GM18867 (cell line): ENCODE results near the gene RALBP1.

Source experiments
- ATAC-seq: cut with Tn5 transposase; IDR thresholded peaks from one replicate; pipeline ENCODE4 v1.9.1; 2021; ENCODE audit warnings: mild to moderate bottlenecking, moderate library complexity; ENCODE audit not compliant: unreplicated experiment

The RALBP1 gene

DNA sequence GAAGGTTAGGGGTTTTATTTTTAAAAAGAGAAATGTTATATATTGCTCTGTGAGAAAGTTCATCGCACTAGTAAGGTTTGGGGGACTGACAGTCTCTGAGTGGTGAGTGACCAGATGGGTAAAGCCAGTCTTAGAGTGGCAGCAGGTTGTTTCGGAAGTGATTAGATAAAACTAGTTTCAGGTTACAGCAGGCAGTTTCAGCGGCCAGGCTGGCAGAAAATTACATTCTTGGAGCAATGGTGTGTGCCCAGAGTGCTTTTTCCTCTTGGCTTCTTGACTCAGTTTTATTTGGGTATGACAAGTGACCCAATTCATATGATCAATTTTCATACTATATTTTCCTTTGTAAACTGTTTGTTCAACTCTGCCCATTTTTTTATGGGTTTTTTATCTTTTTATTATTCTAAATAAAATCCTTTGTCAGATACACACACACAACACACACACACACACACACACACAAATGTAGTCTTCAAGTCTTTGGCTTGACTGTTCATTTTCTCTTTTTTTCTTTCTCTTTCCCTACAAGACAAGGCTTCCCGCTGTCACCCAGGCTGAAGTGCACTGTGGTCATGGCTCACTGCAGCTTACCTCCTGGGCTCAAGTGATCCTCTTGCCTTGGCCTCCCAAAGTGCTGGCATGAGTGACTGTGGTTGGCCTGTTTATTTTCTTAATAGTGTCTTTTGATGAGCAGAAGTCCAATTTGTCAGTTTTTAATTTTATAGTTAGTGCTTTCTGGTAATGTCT is 30.9 kb downstream of the RALBP1 start:
- no peak for ATAC-seq

DNA sequence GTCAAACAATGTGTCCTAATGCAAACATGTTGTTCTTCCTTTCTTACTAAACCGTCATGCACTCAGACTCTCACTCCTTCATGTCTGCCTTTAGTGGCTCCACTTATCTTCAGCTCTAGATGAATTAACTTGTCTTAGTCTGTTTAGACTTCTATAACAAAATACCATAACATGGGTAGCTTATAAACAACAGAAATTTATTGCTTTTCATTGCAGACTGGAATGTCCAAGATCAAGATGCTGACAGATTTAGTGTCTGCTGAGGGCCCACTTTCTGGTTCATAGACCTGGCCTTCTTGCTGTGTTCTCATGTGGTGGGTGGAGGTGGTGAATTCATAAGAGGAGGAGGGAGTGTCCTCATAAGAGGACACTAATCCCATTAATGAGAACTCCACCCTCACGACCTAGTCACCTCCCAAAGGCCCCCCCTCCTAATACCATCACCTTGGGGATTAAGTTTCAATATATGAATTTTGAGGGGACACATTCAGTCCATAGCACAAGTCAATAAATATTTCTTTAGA is 32.3 kb downstream of the RALBP1 start:
- ATAC-seq = no peak

DNA sequence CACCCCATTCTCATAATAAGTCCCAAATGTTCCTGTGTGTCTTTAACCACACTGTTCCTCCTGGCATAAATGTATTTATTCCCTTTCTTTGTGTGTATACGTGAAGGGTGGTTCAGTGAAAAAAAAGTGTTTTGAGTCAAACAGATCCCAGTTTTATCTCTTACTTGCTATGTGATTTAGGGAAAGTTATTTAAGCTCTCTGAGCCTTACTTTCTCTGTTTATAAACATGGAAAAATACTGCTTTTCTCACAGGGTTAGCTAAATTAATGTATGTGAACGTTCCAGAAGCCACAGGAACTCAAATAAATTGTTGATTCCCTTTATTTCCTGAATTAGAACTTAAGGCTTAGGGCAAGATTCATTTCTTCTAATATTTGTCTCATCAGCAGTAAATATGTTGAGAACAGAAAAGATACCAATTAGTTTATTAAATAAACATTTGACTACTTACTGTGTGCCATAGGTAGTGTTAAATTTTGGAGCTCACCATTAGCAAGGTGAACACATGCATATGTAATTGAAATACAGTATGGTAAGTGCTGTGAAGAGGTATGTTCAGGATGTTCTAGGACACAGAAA is 33.2 kb downstream of the RALBP1 start:
- ATAC-seq = no peak

DNA sequence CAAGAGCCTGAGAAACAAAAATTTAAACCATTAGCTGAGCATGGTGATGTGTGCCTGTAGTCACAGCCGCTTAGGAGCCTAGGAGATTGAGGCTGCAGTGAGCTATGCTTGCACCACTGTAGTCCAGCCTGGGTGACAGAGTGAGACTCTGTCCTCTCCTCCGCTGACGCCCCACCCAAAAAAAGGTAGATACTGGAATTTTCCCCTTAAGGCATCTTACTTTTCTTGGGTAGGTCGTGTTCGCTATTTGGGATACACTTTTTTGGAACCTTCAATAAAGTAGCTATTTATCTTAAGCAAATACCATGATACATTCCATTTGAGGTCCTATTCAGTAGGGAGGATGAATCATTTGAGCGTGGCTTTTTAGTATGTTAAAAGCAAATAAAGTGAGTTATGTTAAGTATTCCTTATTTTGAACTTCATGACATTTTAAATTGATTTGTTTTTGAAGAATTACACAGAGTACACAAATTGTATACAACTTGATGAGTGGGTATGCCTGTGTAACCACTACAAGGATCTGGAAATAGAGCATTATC is 38.7 kb downstream of the RALBP1 start:
- no peak for ATAC-seq

DNA sequence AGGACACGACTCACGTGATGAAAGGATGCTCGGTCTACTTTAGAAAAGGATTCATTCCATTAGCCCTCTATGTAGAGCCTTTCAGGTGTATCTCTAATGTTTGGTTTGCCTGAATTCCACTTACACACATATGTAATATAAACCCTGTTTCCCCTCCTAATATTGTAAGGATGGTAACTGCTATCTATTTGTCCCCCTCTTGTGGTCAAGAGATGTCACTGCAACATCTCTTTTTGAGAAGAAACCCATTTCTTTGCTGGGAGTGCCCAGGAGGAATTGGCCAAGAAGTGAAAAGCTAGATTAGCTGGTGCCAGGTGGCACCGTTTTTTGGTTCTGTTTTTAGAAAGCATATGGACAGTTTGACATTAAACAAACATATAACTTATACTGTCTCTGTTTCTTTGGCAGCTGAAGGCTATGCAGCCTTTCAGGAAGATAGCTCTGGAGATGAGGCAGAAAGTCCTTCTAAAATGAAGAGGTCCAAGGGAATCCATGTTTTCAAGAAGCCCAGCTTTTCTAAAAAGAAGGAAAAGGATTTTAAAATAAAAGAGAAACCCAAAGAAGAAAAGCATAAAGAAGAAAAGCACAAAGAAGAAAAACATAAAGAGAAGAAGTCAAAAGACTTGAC is 41.2 kb downstream of the RALBP1 start:
- no peak for ATAC-seq

DNA sequence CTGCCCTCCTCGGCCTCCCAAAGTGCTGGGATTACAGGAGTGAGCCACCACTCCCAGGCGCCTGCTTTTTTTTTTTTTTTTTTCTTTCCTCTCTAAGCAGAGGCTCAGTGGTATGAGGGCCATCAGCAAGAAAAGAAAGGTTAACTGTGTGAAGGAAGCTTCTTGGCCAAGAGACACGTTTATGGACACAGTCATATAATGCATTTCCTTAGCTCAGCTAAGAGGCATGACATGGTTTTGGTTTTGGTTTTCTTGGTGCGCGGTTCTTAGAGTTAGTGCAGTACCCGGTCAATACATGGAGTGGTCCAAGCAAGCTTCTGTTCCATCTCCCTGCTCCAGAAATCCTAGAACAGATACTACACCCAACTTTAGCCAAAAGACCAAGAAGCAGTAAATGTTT is 42.6 kb downstream of the RALBP1 start:
- no peak for ATAC-seq

DNA sequence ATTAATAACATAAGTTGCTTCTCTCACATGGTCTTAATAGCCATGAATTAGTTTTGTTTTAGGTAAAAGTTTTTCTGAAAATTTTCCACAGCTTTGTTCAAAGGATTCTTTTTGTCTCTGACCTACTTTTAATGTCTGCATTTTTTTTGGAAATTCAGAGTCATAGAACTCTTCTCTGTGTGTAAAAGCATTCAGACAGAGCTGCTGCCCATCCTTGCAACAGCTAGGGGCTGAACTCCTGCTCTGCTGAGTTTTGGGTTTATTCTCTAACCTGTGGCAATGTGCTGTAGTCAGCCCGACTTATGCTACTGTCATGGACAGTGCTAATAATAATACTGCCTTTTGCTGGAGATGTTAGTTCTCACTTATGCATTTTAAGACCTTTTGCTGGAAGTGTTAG is 44.1 kb downstream of the RALBP1 start:
- no peak for ATAC-seq

DNA sequence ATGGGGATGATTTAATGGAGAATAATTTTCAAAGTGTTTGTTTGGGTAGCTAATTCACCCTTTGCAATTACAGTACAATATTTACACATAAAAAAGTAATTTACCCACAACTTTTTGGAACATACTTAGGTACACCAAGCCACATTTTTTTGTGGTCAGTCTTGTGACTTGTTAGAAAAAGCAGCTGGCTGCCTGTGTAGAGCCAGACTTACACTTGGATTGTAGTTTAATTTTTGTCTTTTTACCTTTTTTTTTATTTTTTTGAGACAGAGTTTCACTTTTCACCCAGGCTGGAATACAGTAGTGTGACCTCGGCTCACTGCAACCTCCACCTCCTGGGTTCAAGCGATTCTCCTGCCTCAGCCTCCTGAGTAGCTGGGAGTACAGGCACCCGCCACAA is 45.4 kb downstream of the RALBP1 start:
- no peak for ATAC-seq

DNA sequence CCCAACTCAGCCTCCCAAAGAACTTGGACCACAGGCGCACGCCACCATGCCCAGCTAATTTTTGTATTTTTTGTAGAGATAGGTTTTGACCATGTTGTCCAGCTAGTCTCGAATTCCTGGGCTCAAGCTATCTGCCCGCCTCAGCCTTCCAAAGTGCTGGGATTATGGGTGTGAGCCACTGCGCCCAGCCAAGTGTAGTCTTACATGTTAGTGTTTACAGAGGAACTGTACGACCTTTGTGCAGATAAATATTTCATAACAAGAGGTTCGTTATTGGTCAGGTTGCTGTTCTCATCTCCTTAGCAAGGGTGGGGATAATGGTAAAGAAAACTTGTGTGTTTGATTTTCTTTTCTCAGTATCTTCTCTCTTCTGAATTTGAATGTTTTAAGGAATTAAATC is 46.5 kb downstream of the RALBP1 start:
- ATAC-seq = no peak

DNA sequence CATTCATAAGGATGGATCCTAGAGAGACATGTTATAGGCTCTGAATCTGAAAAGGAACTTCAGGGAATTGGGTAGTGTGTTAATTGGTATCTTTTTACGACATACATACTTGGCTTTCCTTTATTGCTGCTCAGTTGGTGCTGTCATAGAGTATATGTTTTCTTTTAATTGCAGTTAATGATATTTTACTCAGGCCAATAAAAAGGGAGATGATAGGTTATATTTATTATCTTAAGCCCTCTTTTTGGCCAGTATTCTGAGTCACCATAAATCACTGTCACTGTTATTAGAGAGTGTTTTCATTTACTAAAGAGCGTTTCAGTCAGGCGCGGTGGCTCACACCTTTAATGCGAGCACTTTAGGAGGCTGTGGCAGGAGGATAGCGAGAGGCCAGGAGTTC is 47.6 kb downstream of the RALBP1 start:
- ATAC-seq = no peak

DNA sequence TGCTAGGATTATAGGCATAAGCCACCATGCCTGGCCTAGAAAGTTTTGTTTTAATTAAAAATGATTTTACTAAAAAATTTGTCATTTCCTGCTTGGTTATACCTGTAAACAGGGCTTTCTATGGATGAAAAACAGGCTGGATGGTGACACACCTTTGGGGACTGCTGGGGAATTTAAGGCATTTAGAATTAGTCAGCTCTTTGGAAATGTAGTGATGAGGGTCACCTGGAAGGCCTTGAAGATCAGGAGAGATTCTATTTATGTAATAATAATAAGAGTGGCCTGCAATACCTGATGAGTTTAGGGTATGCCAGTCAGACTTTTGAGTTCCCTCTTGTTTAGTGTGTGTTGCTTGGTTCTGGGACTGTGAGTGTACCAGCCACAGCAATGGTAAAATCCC is 51.1 kb downstream of the RALBP1 start:
- no peak for ATAC-seq

DNA sequence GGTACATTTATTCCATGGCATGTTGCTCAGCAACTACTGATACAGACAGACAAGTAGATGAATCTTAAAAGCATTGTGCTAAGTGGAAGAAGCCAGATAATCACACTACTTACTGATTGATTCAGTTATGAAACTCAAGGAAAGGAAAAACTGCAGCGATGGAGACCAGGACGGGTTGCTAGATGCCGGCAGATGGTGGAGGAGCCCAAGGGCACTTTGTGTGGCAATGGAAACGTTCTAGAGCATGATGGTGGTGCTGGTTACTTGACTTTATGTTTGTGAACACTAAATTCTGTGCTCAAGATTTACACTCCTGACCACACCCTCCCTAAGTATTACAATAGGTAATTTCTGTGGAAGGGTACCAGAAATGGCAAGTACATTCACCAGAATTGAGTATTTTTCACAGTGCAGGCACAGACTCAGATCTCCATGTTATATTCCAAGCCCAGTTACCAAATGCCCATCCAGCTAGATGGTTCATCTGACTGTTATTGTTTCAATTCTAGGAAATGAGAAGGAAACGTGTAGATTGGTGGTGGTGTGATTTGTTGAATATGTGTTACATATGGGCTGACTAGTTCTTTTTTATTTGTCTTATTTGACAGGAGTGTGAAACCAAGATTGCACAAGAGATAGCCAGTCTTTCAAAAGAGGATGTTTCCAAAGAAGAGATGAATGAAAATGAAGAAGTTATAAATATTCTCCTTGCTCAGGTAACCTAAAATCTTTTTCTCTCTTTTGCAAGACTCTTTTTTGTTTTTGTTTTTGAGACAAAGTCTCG is 55.1 kb downstream of the RALBP1 start:
- ATAC-seq = no peak

DNA sequence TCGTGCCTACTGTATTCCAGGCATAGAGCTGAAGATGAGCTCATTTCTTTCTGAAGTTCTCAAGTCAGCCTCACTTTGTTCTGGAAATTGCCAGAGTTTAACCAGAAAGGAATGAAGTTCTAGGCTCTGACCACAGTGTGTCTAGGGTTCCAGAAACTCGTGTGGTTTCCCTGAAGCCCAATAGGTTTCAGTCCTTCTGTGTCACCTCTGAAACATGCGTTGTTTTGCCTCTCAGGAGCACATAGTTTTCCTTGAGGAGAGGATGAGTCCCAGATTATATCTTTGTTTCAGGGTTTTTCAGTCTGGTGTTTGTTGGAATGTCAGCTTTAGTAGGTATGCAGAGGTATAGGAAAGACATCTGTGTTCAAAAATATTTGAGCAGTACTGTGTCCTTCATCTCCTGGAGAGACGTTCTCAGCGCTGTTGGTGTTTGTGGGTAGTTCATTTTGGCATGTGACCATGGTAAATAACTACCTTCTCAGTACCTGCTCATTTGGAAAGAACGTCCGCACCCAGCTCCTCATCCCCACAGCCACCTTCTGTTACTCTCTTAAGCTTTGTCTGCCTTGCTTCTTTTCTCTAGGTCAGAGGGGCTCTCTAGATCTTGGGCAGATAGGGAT is 56.6 kb downstream of the RALBP1 start:
- no peak for ATAC-seq

DNA sequence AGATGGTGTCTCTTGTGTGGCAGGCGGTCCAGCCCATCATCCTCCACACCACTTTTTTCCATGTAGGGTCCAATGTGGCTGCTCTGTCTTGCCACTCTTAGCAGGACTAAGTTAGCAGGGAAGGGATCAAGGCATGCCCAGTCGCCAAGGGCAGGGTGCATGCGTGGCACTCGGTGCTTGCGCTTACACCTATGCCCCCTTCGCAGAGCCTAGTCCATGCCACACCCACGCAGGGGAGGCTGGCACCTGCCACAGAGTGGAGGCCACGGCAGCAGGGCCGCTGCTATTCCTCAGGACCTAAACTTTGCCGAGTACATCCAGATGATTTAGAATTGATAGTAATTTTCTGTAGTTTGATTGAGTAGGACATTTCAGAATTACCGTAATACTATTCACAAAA is 59.5 kb downstream of the RALBP1 start:
- ATAC-seq = no peak

DNA sequence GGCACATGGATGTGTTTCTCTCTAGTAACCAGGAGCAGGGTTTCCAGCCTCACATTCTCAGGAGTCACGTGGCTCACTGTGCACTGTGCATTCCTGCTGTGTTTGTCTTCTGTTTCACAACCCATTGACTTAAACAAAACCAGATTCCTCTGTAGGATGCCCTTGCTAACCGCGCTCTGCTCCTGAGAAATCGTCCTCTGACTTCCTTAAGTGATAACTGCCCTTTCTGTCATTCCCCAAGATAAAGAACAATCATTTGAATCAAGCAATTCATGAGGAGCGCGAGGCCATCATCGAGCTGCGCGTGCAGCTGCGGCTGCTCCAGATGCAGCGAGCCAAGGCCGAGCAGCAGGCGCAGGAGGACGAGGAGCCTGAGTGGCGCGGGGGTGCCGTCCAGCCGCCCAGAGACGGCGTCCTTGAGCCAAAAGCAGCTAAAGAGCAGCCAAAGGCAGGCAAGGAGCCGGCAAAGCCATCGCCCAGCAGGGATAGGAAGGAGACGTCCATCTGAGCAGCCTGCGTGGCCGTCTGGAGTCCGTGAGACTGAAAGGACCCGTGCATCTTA is 60.2 kb downstream of the RALBP1 start:
- ATAC-seq = no peak

DNA sequence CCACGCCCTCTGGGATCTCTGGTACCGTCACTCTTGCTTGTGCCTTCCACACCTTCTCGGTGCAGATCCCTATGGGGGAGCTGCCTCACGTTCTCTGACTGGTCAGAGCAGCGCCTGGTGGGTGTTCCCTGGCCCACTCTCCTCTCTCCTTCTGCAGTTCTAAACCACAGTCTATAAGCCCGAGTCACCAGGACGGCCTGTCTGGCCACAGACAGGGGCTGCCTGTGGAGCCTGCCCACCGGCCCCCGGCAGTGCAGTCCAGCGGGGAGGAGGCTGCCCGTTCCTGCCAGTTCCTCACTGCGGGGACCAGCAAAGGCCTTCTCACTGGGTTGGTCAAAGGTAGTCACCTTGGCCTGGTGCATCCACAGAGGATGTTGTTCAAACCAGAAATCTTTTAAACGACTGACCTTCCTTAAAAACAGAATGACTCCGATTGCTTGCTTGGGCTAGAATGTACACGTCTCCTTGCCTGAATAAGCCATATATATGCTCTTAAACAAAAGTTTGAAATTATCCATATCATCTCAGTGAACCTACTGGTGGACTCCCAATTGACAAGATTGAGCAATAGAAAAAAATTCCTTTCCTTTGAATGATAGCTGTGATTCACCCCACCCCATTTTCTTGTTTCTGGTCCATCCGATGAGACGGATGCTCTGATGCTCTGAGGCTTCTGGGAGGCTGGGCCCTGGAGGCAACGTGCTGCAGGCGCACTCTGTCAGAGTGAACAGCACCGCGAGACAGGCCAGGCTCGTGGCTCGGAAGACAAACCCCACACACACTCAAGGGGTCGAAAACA is 61.2 kb downstream of the RALBP1 start:
- ATAC-seq = no peak

DNA sequence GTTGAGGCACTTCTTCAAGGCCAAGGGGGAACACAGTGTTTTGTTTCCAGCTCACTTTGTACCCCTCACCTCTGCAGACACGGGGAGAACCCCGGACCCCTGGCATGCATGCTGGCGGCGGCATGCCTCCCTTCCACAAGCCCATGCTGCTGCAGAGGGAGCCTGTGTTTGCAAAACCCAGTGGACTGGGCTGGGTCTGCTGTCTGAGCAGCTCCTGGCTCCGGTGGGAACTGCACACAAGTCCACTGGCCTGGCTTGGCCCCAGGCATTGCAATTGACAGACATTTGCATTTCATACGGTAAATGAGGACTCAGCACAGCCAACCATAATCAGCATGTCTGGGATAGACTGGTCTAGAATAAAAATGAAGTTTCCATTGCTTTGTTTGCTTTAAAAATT is 62.4 kb downstream of the RALBP1 start:
- ATAC-seq = no peak

DNA sequence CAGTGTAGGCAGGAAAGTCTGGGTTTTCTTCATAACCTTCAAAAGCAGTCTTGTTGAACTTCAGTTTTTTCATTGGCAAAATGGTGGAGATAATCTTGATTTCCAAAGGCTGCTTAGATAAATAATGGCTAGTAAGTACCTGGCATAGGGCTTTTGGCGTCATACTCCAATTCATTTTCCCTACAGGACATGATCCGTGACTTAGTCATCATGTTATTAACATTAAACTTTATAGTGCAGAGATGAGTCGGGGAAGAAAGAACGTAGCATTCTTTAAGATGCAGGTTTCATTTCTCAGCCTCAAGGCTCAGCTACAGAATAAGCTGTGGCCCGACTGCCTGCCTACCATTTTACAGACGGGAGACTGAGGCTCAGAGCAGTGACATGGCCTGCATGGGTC is 64.0 kb downstream of the RALBP1 start:
- no peak for ATAC-seq

DNA sequence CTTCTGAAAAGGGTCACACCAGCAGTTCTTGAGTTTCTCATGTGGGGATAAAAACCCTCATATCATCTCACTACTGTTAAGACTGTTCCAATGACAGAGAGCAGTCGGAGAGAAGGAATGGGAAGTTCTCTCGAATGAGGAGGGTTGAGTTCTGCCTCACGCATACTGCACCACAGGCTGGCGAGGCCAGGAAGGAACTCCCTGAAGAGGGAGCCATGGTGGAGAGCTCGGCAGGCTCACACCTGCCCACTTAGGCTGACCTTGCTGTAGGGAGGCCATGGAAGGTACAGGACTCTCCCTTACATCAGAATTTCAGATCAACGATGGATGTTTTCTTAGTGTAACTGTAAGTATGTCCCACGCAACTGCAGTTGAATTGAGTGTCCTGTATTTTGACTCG is 64.6 kb downstream of the RALBP1 start:
- no peak for ATAC-seq

DNA sequence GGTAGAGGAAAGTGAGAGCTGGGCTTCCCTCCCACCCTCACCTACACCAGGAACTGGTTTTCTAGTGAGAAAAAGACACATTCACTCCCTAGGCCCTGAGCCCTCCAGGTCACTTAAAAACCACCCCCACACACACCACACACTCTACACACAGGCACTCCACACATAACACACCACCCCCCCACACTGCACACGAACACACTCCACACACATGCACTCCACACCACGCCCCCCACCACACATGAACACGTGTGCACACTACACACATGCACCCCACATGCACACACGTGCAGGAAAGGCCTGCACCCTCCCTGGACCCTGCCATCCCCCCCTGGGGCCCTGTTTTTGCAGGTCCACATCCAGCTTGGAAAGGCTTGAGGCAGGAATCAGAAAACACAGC is 67.6 kb downstream of the RALBP1 start:
- no peak for ATAC-seq
